GM21717 (cell line): ENCODE data around the gene ACBD6.

Source experiments
- ATAC-seq: cut with Tn5 transposase; IDR thresholded peaks from one replicate; pipeline ENCODE4 v1.9.1; 2021; ENCODE audit warnings: mild to moderate bottlenecking, moderate library complexity; ENCODE audit not compliant: unreplicated experiment

ACBD6 gene

GRCh38 chr1:180258935-180259334, 243.4 kb downstream of the ACBD6 start:
- ATAC-seq = no peak

- no peak for ATAC-seq
Observed at GRCh38 chr1:180258290-180258689, 244.1 kb downstream of the ACBD6 start.

DNA sequence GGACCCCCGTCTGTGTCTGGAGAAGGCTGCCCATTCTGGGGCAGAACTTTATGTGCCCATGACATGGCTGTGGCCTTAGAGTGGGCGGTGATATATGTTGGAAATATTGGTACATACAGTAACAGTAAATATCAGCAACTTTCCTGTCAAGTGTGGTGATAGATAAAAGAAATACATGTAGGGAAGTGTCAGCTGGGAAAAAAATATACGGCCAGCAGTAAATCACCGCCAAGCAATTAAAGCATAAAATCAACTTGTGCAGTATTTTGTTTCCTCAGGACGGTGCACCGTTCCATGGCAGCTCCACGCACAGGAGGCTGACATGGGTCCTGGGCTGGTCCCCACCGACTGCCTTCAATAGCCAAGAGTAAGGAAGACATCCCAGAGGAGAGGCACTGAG, 244.9 kb downstream of the ACBD6 start:
- ATAC-seq = no peak

DNA sequence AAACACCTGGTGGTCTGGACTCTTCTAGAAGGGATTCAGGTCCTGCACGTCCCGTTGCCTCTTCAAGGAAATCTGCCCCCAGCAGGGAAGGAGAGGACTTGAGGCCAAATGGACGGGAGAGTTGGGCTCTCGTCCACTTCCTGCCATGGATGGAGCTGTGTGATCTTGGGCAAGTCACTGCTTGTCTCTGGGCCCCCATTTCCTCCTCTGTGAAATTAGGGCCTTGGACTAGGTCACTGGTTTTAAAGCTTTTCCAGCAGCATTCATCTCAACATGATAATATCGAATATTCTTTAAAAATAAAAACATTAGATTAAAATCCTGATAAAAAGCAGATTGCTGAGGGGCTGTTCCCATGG, 245.4 kb downstream of the ACBD6 start:
- ATAC-seq = no peak

- ATAC-seq = no peak
Observed at GRCh38 chr1:180256341-180257027, 245.9 kb downstream of the ACBD6 start.

GRCh38 chr1:180255536-180256340, 246.6 kb downstream of the ACBD6 start:
- no peak for ATAC-seq

- ATAC-seq = no peak
Observed at GRCh38 chr1:180254854-180255253, 247.5 kb downstream of the ACBD6 start.

DNA sequence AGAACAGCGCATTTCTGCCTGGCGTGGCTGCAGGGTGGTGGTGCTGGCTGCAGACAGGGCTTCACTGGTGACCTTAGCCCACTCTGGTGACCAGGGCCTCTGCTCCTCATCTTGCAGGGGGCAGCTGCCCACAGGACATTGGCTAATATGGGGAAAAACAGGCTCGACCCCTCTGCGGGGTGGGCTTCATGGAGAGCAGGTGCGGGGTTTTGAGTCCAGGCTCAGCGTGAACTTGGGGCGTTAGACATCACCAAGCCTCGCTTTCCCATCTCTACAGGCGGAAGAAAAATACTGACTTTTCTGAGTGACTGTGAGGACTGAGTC, 247.9 kb downstream of the ACBD6 start:
- no peak for ATAC-seq

DNA sequence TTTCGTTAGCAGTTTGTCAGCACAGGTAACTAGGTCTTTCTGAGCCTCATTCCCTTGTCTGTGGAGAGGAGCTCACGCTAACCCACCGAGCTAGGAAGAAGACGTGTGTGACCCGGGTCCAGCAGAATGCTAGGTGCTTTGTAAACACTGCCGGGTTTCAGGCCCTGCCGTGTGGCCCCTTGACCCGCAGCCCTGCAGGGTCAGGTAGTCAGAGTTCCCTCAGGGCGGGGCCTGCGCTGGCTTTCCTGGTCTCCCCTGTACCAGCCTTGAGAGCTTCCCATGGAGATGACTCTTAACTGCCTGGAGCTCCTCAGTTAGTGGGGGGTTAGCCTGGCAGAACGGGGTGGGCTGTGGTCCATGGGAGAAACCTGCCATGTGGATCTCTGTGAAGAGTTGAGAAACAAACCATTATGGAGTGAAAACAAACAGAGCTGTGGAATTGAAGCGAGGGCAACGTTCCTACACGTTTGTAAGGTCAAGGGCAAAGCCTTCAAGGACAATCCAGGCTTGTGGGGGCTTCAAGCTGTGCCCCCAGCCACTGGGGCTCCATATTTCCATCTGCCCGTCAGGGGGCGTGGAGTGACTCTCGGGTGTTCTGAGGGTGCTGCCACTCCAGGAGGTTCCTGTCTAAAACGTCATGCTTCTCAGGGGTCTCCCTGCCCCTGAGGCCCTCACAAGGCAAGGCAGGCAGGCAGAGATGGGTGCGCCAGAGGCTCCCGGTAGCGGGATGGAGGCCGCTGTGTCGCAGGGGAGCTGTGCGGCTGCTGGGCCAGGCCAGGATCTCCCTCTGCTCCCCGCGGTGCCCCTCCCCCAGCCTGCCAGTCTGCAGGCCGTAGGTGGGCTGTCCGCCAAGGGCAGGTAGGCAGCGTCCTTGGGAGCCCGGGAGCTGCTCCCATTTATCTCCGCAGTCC, 248.5 kb downstream of the ACBD6 start:
- no peak for ATAC-seq

DNA sequence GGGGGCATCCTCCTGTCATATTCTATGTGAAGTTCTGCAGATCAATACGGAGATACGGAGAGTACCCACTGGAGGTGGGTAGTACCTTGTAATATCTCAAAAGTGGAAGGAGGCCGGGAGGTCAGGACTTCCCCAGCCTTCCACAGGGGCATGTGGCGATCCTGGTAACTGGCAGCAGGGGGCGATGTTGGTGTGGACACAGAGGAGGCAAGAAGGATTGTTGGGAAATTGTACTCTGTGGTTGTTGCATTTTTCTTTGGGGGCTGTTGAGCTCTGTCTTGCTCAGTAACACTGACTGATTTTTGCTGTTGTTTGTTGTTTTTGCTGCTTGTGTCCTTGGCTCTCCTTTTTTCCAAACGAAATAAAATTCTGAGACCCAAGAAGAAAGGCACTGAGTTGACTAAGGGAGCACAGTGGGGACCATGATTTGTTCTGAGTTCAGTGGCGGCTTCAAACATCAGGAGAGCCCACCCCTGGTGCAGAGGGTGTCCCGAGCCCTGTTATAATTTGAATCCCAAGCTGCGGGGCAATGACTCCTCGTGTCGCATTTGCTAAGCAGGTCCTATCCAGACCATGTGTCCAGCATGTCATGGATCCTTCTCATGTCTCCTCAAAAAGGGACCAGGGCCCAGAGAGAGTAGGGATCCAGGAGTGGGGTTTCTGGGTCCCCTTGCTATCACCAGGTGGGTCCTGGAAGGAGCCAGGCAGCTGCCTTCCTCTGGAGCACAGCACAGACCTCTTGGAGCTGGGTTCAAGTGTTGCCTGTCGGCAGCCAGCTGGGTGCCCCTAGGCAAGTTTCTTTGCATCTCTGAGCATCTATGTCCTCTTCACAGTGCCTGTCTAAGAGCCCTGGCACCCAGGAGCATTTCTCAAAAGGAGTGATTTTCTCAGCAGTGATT, 249.5 kb downstream of the ACBD6 start:
- ATAC-seq = peak; percentile 66

- ATAC-seq = no peak
Observed at GRCh38 chr1:180251526-180252305, 250.7 kb downstream of the ACBD6 start.

GRCh38 chr1:180250883-180251509, 251.4 kb downstream of the ACBD6 start:
- ATAC-seq = no peak

DNA sequence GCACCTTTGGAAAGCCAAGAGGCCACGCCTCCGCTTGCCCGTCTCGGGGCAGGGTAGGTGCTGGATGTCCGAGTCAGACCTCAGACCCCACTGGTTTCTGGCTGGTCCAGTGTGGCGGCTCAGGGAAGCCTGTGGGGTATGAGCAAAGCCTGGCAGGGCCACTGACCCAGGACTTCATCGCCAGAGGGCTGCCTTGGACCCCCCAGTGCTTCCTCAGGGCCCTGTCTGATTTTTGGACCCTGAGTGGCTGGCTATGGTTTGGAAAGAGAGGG, 251.9 kb downstream of the ACBD6 start:
- no peak for ATAC-seq

DNA sequence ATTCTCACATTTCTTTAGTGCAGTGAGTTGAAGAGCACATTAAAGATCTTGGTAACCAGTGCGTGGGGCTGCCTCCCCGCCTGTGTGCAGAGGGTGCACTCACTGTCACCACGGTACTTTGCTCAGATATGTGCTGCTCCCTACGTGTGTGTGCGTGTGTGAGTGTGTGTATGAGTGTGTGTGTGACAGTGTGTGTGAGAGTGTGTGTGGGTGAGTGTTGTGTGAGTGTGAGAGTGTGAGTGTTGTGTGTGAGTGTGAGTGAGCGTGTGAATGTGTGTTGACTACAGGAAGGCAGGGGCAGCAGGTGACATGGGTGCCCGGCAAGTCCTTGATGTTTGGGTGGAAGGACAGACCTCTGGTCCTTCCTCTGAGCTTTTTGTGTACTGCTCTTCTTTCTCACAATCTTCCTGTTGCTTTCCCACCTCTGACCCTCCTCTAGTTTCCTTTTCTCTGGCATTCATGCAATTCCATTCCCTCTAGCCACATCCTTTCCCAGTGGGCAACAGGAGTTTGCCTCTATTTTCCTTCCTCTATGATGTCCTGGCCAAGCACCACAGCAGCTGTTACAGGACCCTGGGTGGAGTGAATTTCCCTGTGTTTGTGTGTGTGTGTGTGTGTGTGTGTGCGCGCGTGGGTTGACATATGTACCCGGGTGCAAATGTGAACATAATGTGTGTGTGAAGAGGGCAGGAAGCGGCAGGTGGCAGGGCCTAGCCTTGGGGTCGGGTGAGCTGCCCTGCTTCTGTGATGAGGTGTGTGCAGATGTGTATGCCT, 252.5 kb downstream of the ACBD6 start:
- no peak for ATAC-seq

DNA sequence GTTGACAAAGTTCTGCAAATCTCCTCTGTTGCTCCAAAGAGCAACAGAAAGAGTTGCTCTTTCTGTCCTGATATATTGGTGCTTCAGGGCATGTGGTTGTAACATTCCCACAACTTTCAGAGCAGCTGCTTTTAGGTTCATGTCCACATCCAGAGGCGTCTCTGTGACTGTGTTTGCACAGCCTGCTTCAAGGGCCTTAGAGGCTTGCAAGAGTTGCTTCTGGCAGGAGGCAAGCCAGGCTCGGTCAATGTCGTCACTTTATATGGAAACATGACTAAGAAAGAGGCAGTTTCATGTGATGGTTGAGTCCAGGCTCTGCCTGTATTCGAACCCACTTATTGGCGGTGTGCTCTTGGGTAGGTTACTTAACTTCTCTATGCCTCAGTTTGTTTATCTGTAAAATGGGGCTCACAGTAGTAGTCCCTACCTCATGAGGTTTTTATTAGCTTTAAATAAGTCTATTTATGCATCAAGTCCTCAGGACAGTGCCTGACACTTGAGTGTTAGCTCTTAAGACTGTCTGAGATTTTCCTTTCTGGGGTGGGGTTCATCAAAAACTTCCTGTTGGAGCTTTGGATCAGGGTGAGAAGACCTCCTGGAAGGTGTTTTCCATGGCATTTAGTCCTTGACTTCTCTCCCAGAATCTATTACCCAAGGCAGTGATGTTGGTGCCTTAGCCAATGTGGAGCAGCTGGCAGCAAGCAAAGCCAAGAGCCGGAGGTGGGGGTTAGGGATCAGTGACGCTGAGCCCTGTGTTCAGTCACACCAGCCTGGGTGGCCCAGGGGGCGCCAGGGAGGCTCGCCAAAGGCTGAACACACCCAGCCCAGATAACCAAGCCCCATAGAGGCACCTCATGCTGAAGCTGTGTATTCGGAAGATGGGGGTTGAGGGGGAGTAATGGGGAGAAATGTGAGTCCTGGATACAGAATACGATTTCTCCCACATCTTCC, 253.4 kb downstream of the ACBD6 start:
- ATAC-seq = no peak

GRCh38 chr1:180248176-180248575, 254.2 kb downstream of the ACBD6 start:
- ATAC-seq = no peak

GRCh38 chr1:180247580-180247979, 254.8 kb downstream of the ACBD6 start:
- no peak for ATAC-seq

- ATAC-seq = no peak
Observed at GRCh38 chr1:180247061-180247460, 255.3 kb downstream of the ACBD6 start.
